K562 (cell line): Measurements from ENCODE around the gene MAD1L1. TPM values are rescaled to one million over a fixed set of nuclear protein-coding genes. Genes with fewer than 3 reads are reported as not detected.
A peak's percentile ranks its signal among the peaks of the same experiment; 100 is the strongest.

Experiments
- ATAC-seq: fragments of 200-7000 bp; cut with Tn5 transposase; 3 replicates; pipeline ENCODE4 v1.9.1; 2020; ENCODE audit warnings: moderate library complexity
- BruUV-seq: library from RNA; stranded (reverse); fragments of 400-500 nt; replicated peaks from 2 replicates; lab custom pipeline; 2021; lab: Mats Ljungman, UMichigan
- CTCF ChIA-PET: fragments of 300-600 bp; formaldehyde crosslinking; extraction: SDS; loops from one replicate; lab custom pipeline; 2021; ENCODE audit warnings: low intra/inter-chr PET ratio; lab: Yijun Ruan, JAX
- POLR2A ChIA-PET: fragments of 300-600, 350-650 bp; sonication (Branson Sonifier 250); formaldehyde crosslinking; extraction: SDS; loops from one replicate; lab custom pipeline; 2021; ENCODE audit warnings: antibody characterized with exemption, inconsistent platforms; lab: Yijun Ruan, JAX
- DNase-seq, 4 experiments: peaks; one replicate each; pipeline versions ENCODE4 v3.0.0 to v3.0.0-alpha.2; 2011 to 2018; ENCODE audit warnings: low spot score in 3 of 4, mixed read lengths in 3 of 4; ENCODE audit errors: extremely low read depth in 1 of 4
- FAIRE-seq: peaks from 2 replicates; lab custom pipeline; 2011; peaks lifted over from hg19 to GRCh38; lab: Jason Lieb, UNC
- H2AFZ ChIP-seq: 2 replicates; pipeline ENCODE4 v1.6.0; 2011; ENCODE audit warnings: low read depth, low read length, control low read depth, inconsistent platforms
- H3K27ac ChIP-seq: fragments of 200-600 bp; 3 replicates; pipeline ENCODE4 v1.8.0; 2011; ENCODE audit warnings: low read depth, mild to moderate bottlenecking, control low read depth, inconsistent platforms, low read length, moderate library complexity, mixed read lengths; ENCODE audit errors: extremely low read depth
- H3K27me3 ChIP-seq, 2 experiments: fragments of 300-600 bp in 1 of 2; 2 replicates in 1 of 2; 3 replicates in 1 of 2; pipeline versions ENCODE4 v1.6.0 to v1.8.0; 2011; ENCODE audit warnings: inconsistent platforms in 2 of 2, low read length in 2 of 2, mild to moderate bottlenecking in 1 of 2, mixed read lengths in 1 of 2, moderate library complexity in 1 of 2; ENCODE audit not compliant: control insufficient read depth in 2 of 2, insufficient read depth in 2 of 2
- H3K36me3 ChIP-seq: fragments of 300-600 bp; 3 replicates; pipeline ENCODE4 v1.8.0; 2011; ENCODE audit warnings: mild to moderate bottlenecking, low read length, inconsistent platforms; ENCODE audit not compliant: control insufficient read depth, insufficient read depth
- H3K4me1 ChIP-seq, 2 experiments: fragments of 200-600 bp in 1 of 2; replicated peaks in 1 of 2; 2 replicates in 1 of 2; 3 replicates in 1 of 2; pipeline versions ENCODE4 v1.5.1 to v1.8.0; 2011; ENCODE audit warnings: inconsistent platforms in 2 of 2, low read length in 2 of 2, mild to moderate bottlenecking in 1 of 2, mixed read lengths in 1 of 2, moderate library complexity in 1 of 2; ENCODE audit not compliant: control insufficient read depth in 2 of 2, insufficient read depth in 2 of 2
- H3K4me2 ChIP-seq: 2 replicates; pipeline ENCODE4 v1.6.1; 2011; ENCODE audit warnings: low read length, control low read depth, inconsistent platforms, mixed read lengths; ENCODE audit not compliant: insufficient read depth
- H3K4me3 ChIP-seq: fragments of 200-600 bp; sonication (generic), shearing (Covaris generic); 2 replicates; pipeline ENCODE4 v1.5.1; 2016; ENCODE audit warnings: control low read depth, inconsistent platforms
- H3K79me2 ChIP-seq: fragments of 200-600 bp; 3 replicates; pipeline ENCODE4 v1.8.0; 2011; ENCODE audit warnings: low read length, inconsistent platforms; ENCODE audit not compliant: control insufficient read depth, insufficient read depth
- H3K9ac ChIP-seq, 2 experiments: 2 replicates each; pipeline versions ENCODE4 v1.6.0 to v1.6.1; 2011; ENCODE audit warnings: low read depth in 2 of 2, low read length in 2 of 2, control low read depth in 1 of 2, inconsistent platforms in 1 of 2, mild to moderate bottlenecking in 1 of 2, mixed read lengths in 1 of 2; ENCODE audit not compliant: insufficient read depth in 1 of 2
- H3K9me1 ChIP-seq: one replicate; pipeline ENCODE4 v1.6.0; 2011; ENCODE audit warnings: inconsistent platforms, mild to moderate bottlenecking, low read length, moderate library complexity; ENCODE audit not compliant: control insufficient read depth, insufficient read depth
- H3K9me3 ChIP-seq: replicated peaks from 2 replicates; pipeline ENCODE4 v1.5.1; 2011; ENCODE audit warnings: low read depth, low read length, inconsistent platforms; ENCODE audit not compliant: control insufficient read depth, insufficient read depth
- H4K20me1 ChIP-seq: replicated peaks from 2 replicates; pipeline ENCODE4 v1.6.1; 2011; ENCODE audit warnings: low read length, inconsistent platforms, mixed read lengths; ENCODE audit not compliant: control insufficient read depth, insufficient read depth
- CBX2 ChIP-seq: fragments of 200-600 bp; sonication (generic); IDR thresholded peaks from one replicate; pipeline ENCODE4 v1.6.1; 2012; ENCODE audit warnings: mild to moderate bottlenecking, low read length, inconsistent platforms; ENCODE audit not compliant: insufficient read depth, poor library complexity, severe bottlenecking
- CTCF ChIP-seq, 3 experiments: IDR thresholded peaks in 2 of 3; conservative IDR thresholded peaks in 1 of 3; 2 replicates each; pipeline ENCODE4 v1.5.1; 2011 to 2012; ENCODE audit warnings: low read length in 3 of 3, mild to moderate bottlenecking in 3 of 3, control low read depth in 2 of 3, improper control_type of control experiment in 1 of 3, inconsistent platforms in 1 of 3, low read depth in 1 of 3, mixed read lengths in 1 of 3, moderate library complexity in 1 of 3; ENCODE audit not compliant: insufficient read depth in 2 of 3
- POLR2AphosphoS2 ChIP-seq: IDR thresholded peaks from 2 replicates; pipeline ENCODE4 v1.6.1; 2012; ENCODE audit warnings: low read length, improper control_type of control experiment
- POLR2G ChIP-seq: fragments of 200-400 bp; formaldehyde crosslinking; IDR thresholded peaks from 2 replicates; pipeline ENCODE4 v1.6.1; 2017; ENCODE audit warnings: low read depth, mild to moderate bottlenecking, antibody characterized with exemption, low read length, moderate library complexity
- RBFOX2 ChIP-seq: fragments of 200-400 bp; formaldehyde crosslinking; IDR thresholded peaks from 2 replicates; pipeline ENCODE4 v1.6.1; 2017; ENCODE audit warnings: low read depth, mild to moderate bottlenecking, low read length, moderate library complexity
- WGBS: fragments of 100-300 bp; shearing (Covaris generic); methylation state at CpG from one replicate; pipeline ENCODE4 v1.1.6; 2016; ENCODE audit warnings: low coverage, mixed read lengths; ENCODE audit not compliant: insufficient coverage; ENCODE audit errors: missing lambda C conversion rate; 5-methylcytosine and 5-hydroxymethylcytosine counted together
- in situ Hi-C: fragments of 300-500 bp; cut with MboI; formaldehyde crosslinking; loops from 4 replicates; pipeline ENCODE4 v1.15.0; 2018; ENCODE audit warnings: inconsistent platforms, mixed read lengths
- intact Hi-C: fragments of 100-400 bp; cut with micrococcal nuclease; formaldehyde crosslinking; loops from 2 replicates; pipeline ENCODE4 v1.14.2; 2022
- polyA plus RNA-seq, 8 experiments: library from polyadenylated mRNA; depleted of rRNA in 4 of 8; stranded (reverse) in 5 of 8; unstranded in 3 of 8; fragments of >200 nt; fragmentation: Nextera tagmentation in 2 of 8; fragmentation: Illumina TruSeq in 1 of 8; extraction: Ambion mirVana in 2 of 8; extraction: Trizol in 1 of 8; gene quantifications; 2 replicates each; pipeline versions ENCODE4 v1.2.1 to v1.2.3, GENCODE V29; 2011 to 2014; ENCODE audit warnings: inconsistent platforms in 1 of 8, missing spikeins in 1 of 8
- total RNA-seq, 7 experiments: library from RNA; depleted of rRNA in 6 of 7; stranded (reverse); fragments of >200 nt in 6 of 7; fragmentation: Illumina TruSeq in 2 of 7; extraction: Trizol in 2 of 7; gene quantifications; 2 replicates each; pipeline versions ENCODE4 v1.2.1 to v1.2.3, GENCODE V29; 2011 to 2021; ENCODE audit warnings: low replicate concordance in 1 of 7

Gene MAD1L1
- total and polyA plus RNA-seq, 9 of the 15 experiments (the other 6 are each of a cell fraction or from before 2014, with no cell fraction given): 1.7 to 89.7 (median 18.0) TPM

GRCh38 chr7:2223321-2223720, 9.4 kb downstream of the MAD1L1 start:
- Histone ChIP-seq H3K79me2 (peaks cover 6% of the 10 kb centered on the region; the same call in 2 of the 3 replicates), H3K4me3 (no peak overlapping the region), H2AFZ (no peak overlapping the region), H3K27ac (no peak overlapping the region), H3K4me1 (peaks cover 0 to 6% of the 10 kb centered on the region in 2 experiments; a peak in 2 of 5 replicates), H4K20me1 (peaks cover 2% of the 10 kb centered on the region; the same call in 1 of the 2 replicates), H3K36me3 (peaks cover 82% of the 10 kb centered on the region; the same call in 2 of the 3 replicates), H3K9me3 (no peaks in the 10 kb centered on the region), H3K9ac (peak overlapping the region in 1 of 2 experiments; percentile 28; a peak in 1 of 4 replicates), H3K4me2 (no peak overlapping the region), H3K27me3 (no peaks in the 10 kb centered on the region), H3K9me1 (no peaks in the 10 kb centered on the region)
- intact Hi-C loops: no loop called here
- POLR2A ChIA-PET: interaction anchor here (0.7 to 1.6 kb wide), 2 partner anchors 9 to 43 kb away, joined by 3 to 6 read pairs; partner anchors contain the start of gene MAD1L1
- no peak for FAIRE-seq
- DNase-seq: no peak
- WGBS: 92% methylated on average over 13 of the region's 17 CpGs
- no peak for ATAC-seq
- in situ Hi-C loops: no loop called here
- BruUV-seq: no TSS peak
- TF ChIP-seq POLR2AphosphoS2 (no peak), RBFOX2 (0 out of 2 replicates have a peak, but pooled peaks have one; percentile 14)
- CTCF ChIA-PET: no interaction called here

- peaks cover 2% of the 10 kb centered on the region; the same call in 1 of the 2 replicates for H4K20me1 ChIP-seq
- CTCF ChIA-PET: no interaction called here
- WGBS: 94% methylated on average over 19 of the region's 22 CpGs
- POLR2A ChIA-PET: no interaction called here
- peaks cover 81% of the 10 kb centered on the region; the same call in 2 of the 3 replicates for H3K36me3 ChIP-seq
- intact Hi-C loops (no loop called here), in situ Hi-C loops (no loop called here)
- H3K9me3 ChIP-seq: no peaks in the 10 kb centered on the region
- peaks cover under 1% of the 10 kb centered on the region; the same call in 1 of the 3 replicates for H3K79me2 ChIP-seq
- no peak for ATAC-seq
- H3K27ac ChIP-seq: no peak overlapping the region
- DNase-seq: no peak
- H3K4me2 ChIP-seq: no peak overlapping the region
- peaks cover 0 to under 1% of the 10 kb centered on the region in 2 experiments; a peak in 2 of 5 replicates for H3K4me1 ChIP-seq
- no peaks in the 10 kb centered on the region for H3K9me1 ChIP-seq
- no peak overlapping the region for H2AFZ ChIP-seq
- FAIRE-seq: no peak
- TF ChIP-seq CBX2 (no peak), POLR2G (peak; percentile 28; the same call in 1 of the 2 replicates), CTCF (IDR thresholded peaks at IDR 0.05 in 2 of 3, conservative IDR thresholded peaks at IDR 0.05 in 1 of 3; ENCODE audit: insufficient read depth in 2 of 3, low read depth in 1 of 3, low read length in 3 of 3) (no peak)
- BruUV-seq: no TSS peak
- H3K4me3 ChIP-seq: no peak overlapping the region
- H3K27me3 ChIP-seq: no peaks in the 10 kb centered on the region
- H3K9ac ChIP-seq: no peak overlapping the region
Measured at GRCh38 chr7:2222516-2222915, 10.2 kb downstream of the MAD1L1 start.
